OCI-LY7 (cell line): Measurements from ENCODE around the gene KCNIP3. TPM values are rescaled to one million over a fixed set of nuclear protein-coding genes. Genes with fewer than 3 reads are reported as not detected.
A peak's percentile ranks its signal among the peaks of the same experiment; 100 is the strongest.

Experiments used
- BruUV-seq: library from RNA; stranded (reverse); fragments of 400-500 nt; replicated peaks from 2 replicates; lab custom pipeline; 2021; lab: Mats Ljungman, UMichigan
- CTCF ChIA-PET: fragments of 300-600 bp; sonication (Branson Sonifier 250); formaldehyde crosslinking; loops from one replicate; lab custom pipeline; 2022; ENCODE audit warnings: antibody characterized with exemption; ENCODE audit not compliant: unreplicated experiment; lab: Charles Lee
- POLR2A ChIA-PET: fragments of 300-600 bp; sonication (Branson Sonifier 250); formaldehyde crosslinking; loops from one replicate; lab custom pipeline; 2022; ENCODE audit warnings: antibody characterized with exemption; lab: Charles Lee
- DNase-seq: peaks from one replicate; pipeline ENCODE4 v3.0.0-alpha.2; 2015; ENCODE audit warnings: low spot score
- H2AFZ ChIP-seq: fragments of 200-600 bp; sonication (generic), shearing (Covaris generic); 2 replicates; pipeline ENCODE4 v1.6.1; 2014; ENCODE audit warnings: mild to moderate bottlenecking, antibody characterized with exemption, low read length, moderate library complexity
- H3K27ac ChIP-seq: fragments of 200-600 bp; sonication (generic); 2 replicates; pipeline ENCODE4 v1.5.1; 2014; ENCODE audit warnings: mixed run types, low read depth, mild to moderate bottlenecking, moderate library complexity, low read length, inconsistent platforms; ENCODE audit not compliant: poor library complexity, severe bottlenecking
- H3K36me3 ChIP-seq: fragments of 200-600 bp; sonication (generic); 2 replicates; pipeline ENCODE4 v1.6.1; 2014; ENCODE audit warnings: mild to moderate bottlenecking, antibody characterized with exemption, low read length, moderate library complexity, mixed read lengths; ENCODE audit not compliant: insufficient read depth
- H3K4me1 ChIP-seq: fragments of 200-600 bp; sonication (generic); 2 replicates; pipeline ENCODE4 v1.5.1; 2014; ENCODE audit warnings: mild to moderate bottlenecking, low read length; ENCODE audit not compliant: insufficient read depth, poor library complexity, severe bottlenecking
- H3K4me2 ChIP-seq: fragments of 200-600 bp; sonication (generic); 2 replicates; pipeline ENCODE4 v1.6.1; 2014; ENCODE audit warnings: mild to moderate bottlenecking, low read length
- H3K4me3 ChIP-seq: fragments of 200-600 bp; sonication (generic); 2 replicates; pipeline ENCODE4 v1.5.1; 2014; ENCODE audit warnings: mild to moderate bottlenecking, low read depth, low read length; ENCODE audit not compliant: poor library complexity, severe bottlenecking
- H3K79me2 ChIP-seq: fragments of 200-600 bp; sonication (generic); 2 replicates; pipeline ENCODE4 v1.6.1; 2016; ENCODE audit warnings: low read depth, mild to moderate bottlenecking, low read length, moderate library complexity, mixed read lengths; ENCODE audit not compliant: insufficient read depth
- H3K9me2 ChIP-seq: fragments of 200-600 bp; sonication (generic); 2 replicates; pipeline ENCODE4 v1.6.1; 2016; ENCODE audit warnings: mild to moderate bottlenecking, low read length, mixed read lengths; ENCODE audit not compliant: insufficient read depth
- H3K9me3 ChIP-seq: fragments of 200-600 bp; sonication (generic); 2 replicates; pipeline ENCODE4 v1.6.1; 2014; ENCODE audit warnings: mild to moderate bottlenecking, mixed run types, low read length, mixed read lengths
- H4K20me1 ChIP-seq: fragments of 200-600 bp; sonication (generic); 2 replicates; pipeline ENCODE4 v1.6.1; 2014; ENCODE audit warnings: mild to moderate bottlenecking, antibody characterized with exemption, low read length, moderate library complexity, mixed read lengths; ENCODE audit not compliant: insufficient read depth
- CTCF ChIP-seq: fragments of 200-600 bp; sonication (generic); conservative IDR thresholded peaks from 2 replicates; pipeline ENCODE4 v1.5.1; 2014; ENCODE audit warnings: mild to moderate bottlenecking, antibody characterized with exemption, low read length, moderate library complexity, mixed read lengths
- EZH2phosphoT487 ChIP-seq: fragments of 200-600 bp; sonication (generic); IDR thresholded peaks from 2 replicates; pipeline ENCODE4 v1.6.1; 2018; ENCODE audit warnings: low read depth, borderline replicate concordance, mild to moderate bottlenecking, mixed run types, antibody characterized with exemption, low read length, moderate library complexity, mixed read lengths
- intact Hi-C: fragments of 100-400 bp; cut with micrococcal nuclease; formaldehyde crosslinking; loops from one replicate; pipeline ENCODE4 v1.10.0; 2022; ENCODE audit not compliant: unreplicated experiment
- total RNA-seq, 2 experiments: library from RNA; depleted of rRNA in 1 of 2; stranded (reverse); fragments of >200 nt in 1 of 2; shearing (Covaris generic) in 1 of 2; gene quantifications; 2 replicates each; pipeline ENCODE4 v1.2.3, GENCODE V29; 2014 to 2022

KCNIP3 gene
- total RNA-seq, 2 experiments from 2014 or later: not detected

DNA sequence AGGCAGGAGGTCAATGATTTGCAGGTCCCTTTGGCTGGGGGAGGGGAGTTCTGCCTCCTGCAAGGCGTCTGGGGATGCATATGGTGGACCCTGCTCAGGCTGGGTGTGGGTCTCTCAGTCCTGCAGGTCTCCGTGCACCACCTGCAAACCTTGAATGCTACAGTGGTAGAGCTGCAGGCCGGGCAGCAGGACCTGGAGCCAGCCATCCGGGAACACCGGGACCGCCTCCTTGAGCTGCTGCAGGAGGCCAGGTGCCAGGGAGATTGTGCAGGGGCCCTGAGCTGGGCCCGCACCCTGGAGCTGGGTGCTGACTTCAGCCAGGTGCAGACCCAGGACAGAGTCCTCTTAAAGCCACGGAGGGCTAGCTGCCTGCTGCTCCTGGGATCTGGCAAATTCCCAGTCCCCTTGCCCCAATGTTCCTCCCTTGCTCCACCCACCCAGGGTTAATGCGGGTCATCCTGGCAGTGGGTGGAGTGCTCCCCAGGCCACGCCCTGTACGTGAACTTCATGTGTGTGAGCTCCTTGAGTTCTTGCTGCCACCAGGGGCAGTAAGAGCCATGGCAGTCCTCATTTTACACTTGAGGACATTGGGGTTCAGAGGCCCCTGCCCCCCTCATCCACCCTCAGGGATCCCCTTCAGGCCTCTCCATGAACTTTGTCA, 19.8 kb upstream of the KCNIP3 start:
- POLR2A ChIA-PET: no interaction called here

DNA sequence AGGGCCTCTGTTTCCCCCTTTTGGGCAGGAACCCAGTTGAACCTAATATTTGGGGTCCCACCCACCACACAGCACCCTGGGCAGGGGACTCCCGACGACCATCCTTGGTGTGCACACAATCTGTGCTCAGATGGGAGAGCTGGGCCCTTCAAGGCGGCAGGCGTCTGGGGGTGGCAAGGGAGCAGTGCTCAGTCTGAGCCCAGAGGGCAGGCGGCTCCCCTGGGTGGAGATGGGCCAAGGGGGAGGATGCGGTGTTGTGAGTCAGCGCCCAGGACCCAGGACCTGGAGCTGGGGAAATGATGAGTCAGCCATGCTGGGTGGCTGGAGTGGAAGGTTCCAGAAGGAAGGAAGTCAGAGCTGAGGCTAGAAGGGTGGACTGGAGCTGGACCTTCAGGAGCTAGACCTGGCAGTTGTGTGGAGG, 19.1 kb upstream of the KCNIP3 start:
- CTCF ChIA-PET: no interaction called here
- Histone ChIP-seq H3K79me2 (no peaks in the 10 kb centered on the region), H3K4me3 (no peak overlapping the region), H3K27ac (no peak overlapping the region), H3K4me2 (no peak overlapping the region), H3K9me3 (no peaks in the 10 kb centered on the region), H4K20me1 (no peaks in the 10 kb centered on the region), H2AFZ (no peak overlapping the region), H3K9me2 (no peaks in the 10 kb centered on the region), H3K4me1 (no peaks in the 10 kb centered on the region), H3K36me3 (no peaks in the 10 kb centered on the region)
- no TSS peak for BruUV-seq
- intact Hi-C loops: no loop called here
- POLR2A ChIA-PET: no interaction called here
- no peak for DNase-seq
- TF ChIP-seq EZH2phosphoT487: no peak
- no peak for TF ChIP-seq CTCF

More for the DNA sequence above, 19.8 kb upstream of the KCNIP3 start:
- no peaks in the 10 kb centered on the region for H3K79me2 ChIP-seq
- no peak overlapping the region for H3K4me3 ChIP-seq
- CTCF ChIA-PET: no interaction called here
- H3K9me2 ChIP-seq: no peaks in the 10 kb centered on the region
- peak; percentile 6 for DNase-seq
- intact Hi-C loops: no loop called here
- H3K36me3 ChIP-seq: no peaks in the 10 kb centered on the region
- H2AFZ ChIP-seq: no peak overlapping the region
- H3K4me1 ChIP-seq: no peaks in the 10 kb centered on the region
- no peak; the same call in 1 of the 2 replicates for TF ChIP-seq CTCF
- no peak for TF ChIP-seq EZH2phosphoT487
- H4K20me1 ChIP-seq: no peaks in the 10 kb centered on the region
- H3K4me2 ChIP-seq: no peak overlapping the region
- H3K9me3 ChIP-seq: no peaks in the 10 kb centered on the region
- BruUV-seq: no TSS peak
- H3K27ac ChIP-seq: no peak overlapping the region

- no peaks in the 10 kb centered on the region for H3K9me3 ChIP-seq
- no peaks in the 10 kb centered on the region for H3K36me3 ChIP-seq
- no peak overlapping the region for H3K4me3 ChIP-seq
- H4K20me1 ChIP-seq: no peaks in the 10 kb centered on the region
- ChIA-PET POLR2A (no interaction called here), CTCF (no interaction called here)
- H2AFZ ChIP-seq: no peak overlapping the region
- intact Hi-C loops: no loop called here
- no TSS peak for BruUV-seq
- H3K9me2 ChIP-seq: no peaks in the 10 kb centered on the region
- DNase-seq: no peak
- no peaks in the 10 kb centered on the region for H3K79me2 ChIP-seq
- TF ChIP-seq EZH2phosphoT487 (no peak), CTCF (no peak)
- H3K4me2 ChIP-seq: no peak overlapping the region
- H3K4me1 ChIP-seq: no peaks in the 10 kb centered on the region
- no peak overlapping the region for H3K27ac ChIP-seq
Measured at GRCh38 chr2:95278637-95279225, 18.4 kb upstream of the KCNIP3 start.
